ENCODE results near the gene VARS2.
"Not testable (repeated sequence)": the region's sequence is repeated elsewhere in the genome, so short reads cannot be mapped to it uniquely, and the experiment has no call there.

The VARS2 gene

DNA sequence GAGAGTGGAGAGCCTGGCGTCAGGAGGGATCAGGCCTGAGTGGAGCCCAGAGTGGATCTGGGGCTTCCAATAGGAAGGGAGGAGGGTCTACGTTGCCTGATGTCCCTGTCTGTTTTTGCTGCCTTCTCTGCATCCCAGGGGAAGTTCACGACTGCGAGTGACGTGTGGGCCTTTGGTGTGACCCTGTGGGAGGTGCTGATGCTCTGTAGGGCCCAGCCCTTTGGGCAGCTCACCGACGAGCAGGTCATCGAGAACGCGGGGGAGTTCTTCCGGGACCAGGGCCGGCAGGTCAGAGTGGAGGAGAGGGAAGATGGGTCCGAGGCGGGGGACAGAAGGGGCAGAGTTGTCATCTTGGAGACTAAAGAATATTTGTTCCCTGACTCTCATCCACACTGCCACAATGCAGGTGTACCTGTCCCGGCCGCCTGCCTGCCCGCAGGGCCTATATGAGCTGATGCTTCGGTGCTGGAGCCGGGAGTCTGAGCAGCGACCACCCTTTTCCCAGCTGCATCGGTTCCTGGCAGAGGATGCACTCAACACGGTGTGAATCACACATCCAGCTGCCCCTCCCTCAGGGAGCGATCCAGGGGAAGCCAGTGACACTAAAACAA, 15.2 kb upstream of the VARS2 start:
- DNase-seq = no peak
- peaks cover 46% of the 10 kb centered on the region for H3K36me3 ChIP-seq (ENCODE audit: insufficient read depth, low read length)
- no peak for ATAC-seq (ENCODE audit: insufficient read depth, low read depth)

GRCh38 chr6:30900863-30901417, 13.1 kb upstream of the VARS2 start:
- Histone ChIP-seq H3K4me1 (ENCODE audit: insufficient read depth, low read length) (no peaks in the 10 kb centered on the region), H2AFZ (ENCODE audit: low read depth, low read length) (no peak overlapping the region), H3K36me3 (ENCODE audit: insufficient read depth, low read length) (peaks cover 34% of the 10 kb centered on the region), H3K9me3 (ENCODE audit: insufficient read depth, low read length, severe bottlenecking) (no peaks in the 10 kb centered on the region), H3K27me3 (ENCODE audit: insufficient read depth, low read length, poor library complexity) (no peaks in the 10 kb centered on the region), H3K4me2 (ENCODE audit: insufficient read depth, low read length) (no peak overlapping the region), H3K9ac (ENCODE audit: low read depth, low read length) (no peak overlapping the region), H4K20me1 (ENCODE audit: insufficient read depth, low read length) (no peaks in the 10 kb centered on the region), H3K4me3 (ENCODE audit: low read depth in 1 of 2, low read length in 2 of 2) (no peak overlapping the region), H3K79me2 (ENCODE audit: insufficient read depth, low read length) (no peaks in the 10 kb centered on the region), H3K27ac (ENCODE audit: low read length) (no peak overlapping the region)
- ATAC-seq (ENCODE audit: insufficient read depth, low read depth) (no peak), DNase-seq (no peak)
- TF ChIP-seq CTCF (IDR thresholded peaks at IDR 0.05; ENCODE audit: borderline replicate concordance, extremely low read depth, low read length, poor library complexity, severe bottlenecking) (no peak), EZH2 (IDR thresholded peaks at IDR 0.05; ENCODE audit: borderline replicate concordance, low read depth, low read length, severe bottlenecking) (no peak)

More for the DNA sequence above, 15.2 kb upstream of the VARS2 start:
- no peak overlapping the region for H3K4me3 ChIP-seq (ENCODE audit: low read depth in 1 of 2, low read length in 2 of 2)
- no peaks in the 10 kb centered on the region for H3K79me2 ChIP-seq (ENCODE audit: insufficient read depth, low read length)
- TF ChIP-seq EZH2 (IDR thresholded peaks at IDR 0.05; ENCODE audit: borderline replicate concordance, low read depth, low read length, severe bottlenecking) (no peak), CTCF (IDR thresholded peaks at IDR 0.05; ENCODE audit: borderline replicate concordance, extremely low read depth, low read length, poor library complexity, severe bottlenecking) (no peak)
- H3K9ac ChIP-seq (ENCODE audit: low read depth, low read length) = no peak overlapping the region
- no peak overlapping the region for H3K27ac ChIP-seq (ENCODE audit: low read length)
- H3K4me2 ChIP-seq (ENCODE audit: insufficient read depth, low read length) = no peak overlapping the region
- H3K4me1 ChIP-seq (ENCODE audit: insufficient read depth, low read length) = no peaks in the 10 kb centered on the region
- no peak overlapping the region for H2AFZ ChIP-seq (ENCODE audit: low read depth, low read length)
- H3K9me3 ChIP-seq (ENCODE audit: insufficient read depth, low read length, severe bottlenecking) = no peaks in the 10 kb centered on the region
- H3K27me3 ChIP-seq (ENCODE audit: insufficient read depth, low read length, poor library complexity) = no peaks in the 10 kb centered on the region
- no peaks in the 10 kb centered on the region for H4K20me1 ChIP-seq (ENCODE audit: insufficient read depth, low read length)

DNA sequence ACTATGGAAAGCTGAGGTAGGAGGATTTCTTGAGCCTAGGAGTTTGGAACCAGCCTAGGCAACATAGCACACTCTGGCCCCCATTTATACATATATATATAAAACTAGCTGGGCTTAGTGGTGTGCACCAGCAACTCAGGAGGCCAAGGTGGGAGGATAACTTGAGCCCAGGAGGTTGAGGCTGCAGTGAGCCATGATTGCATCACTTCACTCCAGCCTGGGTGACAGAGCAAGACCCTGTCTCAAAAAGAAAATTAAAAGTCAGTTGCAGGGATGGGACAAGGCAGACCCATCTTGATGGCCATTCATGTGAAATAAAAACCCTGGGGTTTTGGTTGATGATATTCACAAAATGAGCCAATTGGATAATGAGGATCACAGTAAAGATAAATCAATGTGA, 12.6 kb upstream of the VARS2 start:
- H3K27ac ChIP-seq (ENCODE audit: low read length) = no peak overlapping the region
- TF ChIP-seq CTCF (IDR thresholded peaks at IDR 0.05; ENCODE audit: borderline replicate concordance, extremely low read depth, low read length, poor library complexity, severe bottlenecking) (no peak), EZH2 (IDR thresholded peaks at IDR 0.05; ENCODE audit: borderline replicate concordance, low read depth, low read length, severe bottlenecking) (no peak)
- no peak overlapping the region for H3K4me2 ChIP-seq (ENCODE audit: insufficient read depth, low read length)
- DNase-seq (no peak), ATAC-seq (ENCODE audit: insufficient read depth, low read depth) (no peak)
- no peaks in the 10 kb centered on the region for H3K27me3 ChIP-seq (ENCODE audit: insufficient read depth, low read length, poor library complexity)
- H3K4me1 ChIP-seq (ENCODE audit: insufficient read depth, low read length) = no peaks in the 10 kb centered on the region
- H4K20me1 ChIP-seq (ENCODE audit: insufficient read depth, low read length) = no peaks in the 10 kb centered on the region
- H3K9me3 ChIP-seq (ENCODE audit: insufficient read depth, low read length, severe bottlenecking) = no peaks in the 10 kb centered on the region
- H3K36me3 ChIP-seq (ENCODE audit: insufficient read depth, low read length) = peaks cover 29% of the 10 kb centered on the region
- no peak overlapping the region for H2AFZ ChIP-seq (ENCODE audit: low read depth, low read length)
- H3K4me3 ChIP-seq (ENCODE audit: low read depth in 1 of 2, low read length in 2 of 2) = no peak overlapping the region
- no peak overlapping the region for H3K9ac ChIP-seq (ENCODE audit: low read depth, low read length)
- H3K79me2 ChIP-seq (ENCODE audit: insufficient read depth, low read length) = no peaks in the 10 kb centered on the region

- not testable (repeated sequence) for H3K4me1 ChIP-seq (ENCODE audit: insufficient read depth, low read length); H2AFZ ChIP-seq (ENCODE audit: low read depth, low read length); H4K20me1 ChIP-seq (ENCODE audit: insufficient read depth, low read length); H3K27ac ChIP-seq (ENCODE audit: low read length); H3K4me2 ChIP-seq (ENCODE audit: insufficient read depth, low read length); H3K4me3 ChIP-seq (ENCODE audit: low read depth in 1 of 2, low read length in 2 of 2); ATAC-seq (ENCODE audit: insufficient read depth, low read depth); H3K27me3 ChIP-seq (ENCODE audit: insufficient read depth, low read length, poor library complexity); H3K9me3 ChIP-seq (ENCODE audit: insufficient read depth, low read length, severe bottlenecking); H3K79me2 ChIP-seq (ENCODE audit: insufficient read depth, low read length); H3K9ac ChIP-seq (ENCODE audit: low read depth, low read length); DNase-seq
- peaks cover 23% of the 10 kb centered on the region for H3K36me3 ChIP-seq (ENCODE audit: insufficient read depth, low read length)
These were observed 11.8 kb upstream of the VARS2 start for GRCh38 chr6:30902196-30902595.
